HG03025 (cell line): ENCODE measurements around the gene PPCDC.

Experiments
- ATAC-seq: cut with Tn5 transposase; IDR thresholded peaks from one replicate; pipeline ENCODE4 v1.9.1; 2021; ENCODE audit warnings: mild to moderate bottlenecking, moderate library complexity; ENCODE audit not compliant: unreplicated experiment, low FRiP score

Gene PPCDC

GRCh38 chr15:75042730-75043508 is 19.5 kb downstream of the PPCDC start:
- peak; percentile 69 for ATAC-seq

DNA sequence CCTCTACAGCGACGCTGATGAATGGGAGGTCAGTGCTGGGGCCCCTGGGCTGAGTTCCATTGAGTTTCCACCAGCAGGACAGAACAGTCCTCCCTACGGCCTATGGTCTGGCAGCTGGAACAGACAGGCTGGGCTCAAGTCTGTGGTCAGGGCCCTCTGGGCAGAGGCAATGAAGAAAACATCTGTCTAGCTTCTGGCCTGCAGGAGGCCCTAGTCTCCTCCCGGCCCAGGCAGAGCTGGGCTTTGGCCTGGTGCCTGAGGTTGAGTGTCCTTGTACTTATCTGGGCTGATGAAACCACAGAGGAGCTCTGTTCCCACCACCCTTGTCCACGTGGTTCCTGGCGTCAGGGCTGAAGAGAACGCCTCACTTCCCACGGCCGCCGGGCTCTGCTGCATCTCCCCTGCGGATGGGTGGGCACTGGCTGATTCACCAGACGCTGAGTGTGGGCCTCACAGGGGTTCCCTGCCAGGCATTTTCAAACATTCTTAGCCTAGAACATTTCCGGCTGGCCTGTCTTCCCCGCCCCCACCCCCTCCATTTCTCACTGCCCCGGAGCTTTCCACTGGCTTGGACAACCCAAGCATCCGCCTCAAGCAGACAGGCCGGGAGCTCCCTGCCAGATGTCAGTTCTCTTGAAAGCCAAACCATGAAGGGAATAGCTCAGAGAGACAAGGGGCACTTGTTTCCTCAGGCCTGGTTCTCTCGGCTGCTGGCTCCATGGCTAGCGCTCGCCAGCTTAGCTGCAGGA is 20.3 kb downstream of the PPCDC start:
- ATAC-seq, result peak; percentile 32

GRCh38 chr15:75044258-75044878 is 21.0 kb downstream of the PPCDC start:
- ATAC-seq, result no peak

DNA sequence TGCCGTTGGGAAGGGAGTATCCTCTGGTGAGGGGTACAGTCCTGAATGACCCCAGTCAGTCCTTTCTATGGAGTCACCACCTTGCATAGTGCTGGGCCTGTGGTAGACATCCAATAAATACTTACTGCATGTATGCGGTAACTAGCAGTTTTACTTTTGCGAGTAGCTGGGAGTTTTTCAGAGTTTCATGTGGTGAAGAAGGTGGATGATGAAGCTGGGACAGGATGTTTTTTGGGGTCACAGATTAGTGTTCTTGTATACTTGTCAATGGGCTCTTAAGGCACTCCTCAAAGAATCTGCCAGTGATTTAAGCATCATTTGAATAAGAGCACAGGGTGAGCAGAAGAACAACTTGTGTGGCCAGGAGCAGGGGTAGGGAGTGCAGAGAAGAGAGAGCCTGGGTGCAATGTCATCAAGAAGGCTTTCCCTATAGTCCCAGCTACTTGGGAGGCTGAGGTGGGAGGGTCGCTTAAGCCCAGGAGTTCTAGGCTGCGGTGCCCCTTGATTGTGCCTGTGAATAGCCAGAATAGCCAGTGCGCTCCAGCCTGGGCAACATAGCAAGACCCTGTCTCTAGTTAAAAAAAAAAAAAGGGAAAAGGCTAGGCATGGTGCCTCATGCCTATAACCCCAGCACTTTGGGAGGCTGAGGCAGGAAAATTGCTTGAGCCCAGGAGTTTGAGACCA is 22.1 kb downstream of the PPCDC start:
- no peak for ATAC-seq

DNA sequence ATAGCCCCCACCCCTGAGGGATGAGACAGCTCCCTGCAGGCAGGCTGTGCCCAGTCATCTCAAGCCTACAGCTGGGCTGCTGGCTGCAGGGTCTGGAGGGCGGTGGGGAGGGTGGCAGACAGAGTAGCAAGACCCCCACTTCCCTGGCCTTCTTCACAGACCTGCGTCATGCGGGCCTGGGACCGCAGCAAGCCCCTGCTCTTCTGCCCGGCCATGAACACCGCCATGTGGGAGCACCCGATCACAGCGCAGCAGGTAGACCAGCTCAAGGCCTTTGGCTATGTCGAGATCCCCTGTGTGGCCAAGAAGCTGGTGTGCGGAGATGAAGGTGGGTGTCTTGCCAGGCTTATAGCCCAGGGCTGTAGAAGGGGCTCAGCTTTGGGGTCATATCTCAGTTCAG is 25.0 kb downstream of the PPCDC start:
- no peak for ATAC-seq

DNA sequence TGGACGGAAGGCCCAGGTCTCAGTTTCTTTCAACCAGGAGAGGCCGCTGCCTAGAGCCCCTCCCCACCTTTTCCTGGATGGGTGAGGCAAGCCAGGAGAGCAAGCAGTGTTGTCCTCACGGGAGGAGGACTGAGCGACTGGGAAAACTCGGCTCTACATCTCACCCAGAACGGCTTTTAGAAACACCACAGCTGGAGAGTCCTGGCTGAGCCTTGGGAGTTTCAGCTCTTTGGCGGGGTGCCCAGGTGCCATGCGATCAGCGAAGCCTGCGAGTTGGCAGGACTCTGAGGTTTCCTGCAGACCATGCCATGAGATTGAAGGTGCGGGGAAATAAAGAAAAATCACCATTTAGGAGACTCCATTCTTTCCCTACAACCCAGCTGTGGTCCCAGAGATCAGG is 26.0 kb downstream of the PPCDC start:
- no peak for ATAC-seq

- no peak for ATAC-seq
These were observed 26.9 kb downstream of the PPCDC start for GRCh38 chr15:75050283-75050682.

- no peak for ATAC-seq
These were observed 27.8 kb downstream of the PPCDC start for GRCh38 chr15:75051191-75051608.

GRCh38 chr15:75051711-75052110 is 28.3 kb downstream of the PPCDC start:
- ATAC-seq, result no peak

DNA sequence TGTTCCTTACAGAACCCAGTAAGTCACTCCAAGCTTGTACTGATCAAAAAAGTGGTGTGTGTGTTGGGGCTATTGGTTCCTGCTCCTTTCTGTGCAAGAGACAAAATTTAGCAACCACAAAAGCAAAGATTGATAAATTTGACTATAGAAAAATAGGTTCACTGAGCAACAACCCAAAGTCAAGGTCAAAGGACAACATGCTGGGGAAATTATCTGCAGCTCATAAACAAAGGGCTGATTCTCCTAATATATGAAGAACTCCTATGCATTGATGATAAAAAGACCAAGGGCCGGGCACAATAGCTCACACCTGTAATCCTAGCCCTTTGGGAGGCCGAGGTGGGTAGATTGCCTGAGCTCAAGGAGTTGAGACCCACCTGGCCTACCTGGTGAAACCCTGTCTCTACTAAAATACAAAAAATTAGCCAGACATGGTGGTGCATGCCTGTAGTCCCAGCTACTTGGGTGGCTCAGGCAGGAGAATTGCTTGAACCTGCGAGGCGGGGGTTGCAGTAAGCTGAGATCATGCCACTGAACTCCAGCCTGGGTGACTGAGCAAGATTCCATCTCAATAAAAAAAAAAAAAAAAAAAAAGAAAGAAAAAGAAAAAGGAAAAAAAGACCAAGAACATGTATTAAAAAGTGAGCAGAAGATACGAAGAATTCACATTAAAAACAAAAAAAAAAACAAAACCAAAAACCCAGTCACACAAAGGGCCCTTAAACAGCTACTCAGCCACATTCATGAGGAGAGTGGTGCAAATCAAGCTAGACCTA is 29.8 kb downstream of the PPCDC start:
- ATAC-seq, result no peak

- ATAC-seq, result no peak
These were observed 30.3 kb downstream of the PPCDC start for GRCh38 chr15:75053748-75054125.

DNA sequence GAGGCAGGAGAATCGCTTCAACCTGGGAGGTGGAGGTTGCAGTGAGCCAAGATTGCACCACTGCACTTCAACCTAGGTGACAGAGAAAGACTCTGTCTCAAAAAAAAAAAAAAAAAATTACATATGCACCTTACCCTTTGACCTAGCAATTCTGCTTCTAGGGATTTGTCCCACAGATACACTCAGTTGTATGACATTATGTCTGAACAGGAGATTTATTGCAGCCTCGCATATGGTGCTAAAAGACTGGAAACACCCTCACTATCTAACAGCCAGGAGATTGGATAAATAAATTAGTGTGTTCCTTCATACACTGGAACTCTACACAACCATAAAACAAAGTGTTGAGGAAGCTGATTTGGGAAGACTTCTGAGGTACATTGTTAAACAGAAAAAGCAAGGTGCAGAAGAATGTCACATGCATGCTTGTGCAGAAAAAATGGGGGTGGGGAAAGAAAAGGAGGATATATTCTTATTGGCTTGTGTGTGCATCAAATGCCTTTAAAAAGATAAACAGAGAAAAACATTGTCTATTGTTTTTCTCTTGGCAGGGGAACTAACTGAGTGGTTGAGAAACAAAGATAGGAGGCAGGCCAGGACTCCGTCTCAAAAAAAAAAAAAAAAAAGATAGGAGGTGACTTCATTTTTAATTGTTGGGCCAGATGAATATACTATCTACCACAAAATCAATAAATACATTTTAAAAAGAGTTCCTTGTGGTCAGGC is 30.9 kb downstream of the PPCDC start:
- no peak for ATAC-seq

DNA sequence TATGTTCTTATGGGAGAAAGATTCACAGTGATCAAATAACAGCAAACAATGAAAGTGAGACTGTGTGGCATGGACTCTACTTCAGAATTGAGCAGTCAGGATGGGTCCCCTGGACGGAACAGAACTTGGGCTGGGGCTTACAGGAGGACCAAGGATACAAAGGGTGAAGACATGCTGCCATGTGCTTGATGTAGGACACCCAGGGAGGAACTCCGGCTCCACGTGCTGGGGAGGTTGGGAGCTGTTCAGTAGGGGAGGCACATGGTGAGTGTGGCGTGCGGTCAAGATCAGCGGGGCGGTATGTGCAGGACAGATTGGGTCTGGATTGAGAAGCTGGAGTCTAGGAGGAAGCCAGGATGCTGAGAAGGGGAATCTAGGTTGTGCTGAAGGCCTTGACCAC is 32.6 kb downstream of the PPCDC start:
- no peak for ATAC-seq

DNA sequence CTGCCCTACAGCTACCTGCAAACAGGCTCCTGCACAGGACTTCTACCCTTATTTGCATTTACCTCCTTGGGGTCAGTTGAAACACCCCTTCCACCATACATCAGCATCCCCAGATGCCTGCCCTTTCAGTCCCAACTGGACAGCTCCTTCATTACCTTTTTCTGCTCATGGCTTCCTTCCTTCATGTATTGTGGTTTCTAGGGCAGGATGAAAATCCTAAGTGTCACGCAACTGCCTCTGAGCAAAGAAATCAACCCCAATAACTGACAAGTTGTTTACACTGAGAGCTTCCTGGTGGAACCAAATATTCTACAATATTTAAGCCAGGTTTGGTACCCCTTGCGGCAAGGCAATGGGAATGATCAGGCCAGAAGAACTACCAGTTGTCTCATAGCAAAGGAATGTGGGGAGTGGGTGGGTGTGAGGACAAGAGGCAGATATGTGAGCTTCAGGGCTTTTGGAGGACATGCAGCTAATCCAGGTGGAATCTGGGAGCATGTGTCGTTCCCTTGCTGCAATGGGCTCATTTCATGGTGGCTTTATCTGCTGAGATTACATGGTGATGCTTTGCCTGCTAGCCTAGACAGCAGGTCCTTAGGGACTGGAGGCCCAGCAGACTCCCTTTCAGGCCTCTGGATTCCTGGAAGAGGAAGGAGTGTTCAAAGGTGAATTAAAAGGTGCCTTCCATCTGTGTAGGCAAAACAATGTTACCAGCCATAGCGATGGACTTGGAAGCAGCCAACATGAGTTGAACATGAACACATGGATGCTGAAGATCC is 34.9 kb downstream of the PPCDC start:
- no peak for ATAC-seq

DNA sequence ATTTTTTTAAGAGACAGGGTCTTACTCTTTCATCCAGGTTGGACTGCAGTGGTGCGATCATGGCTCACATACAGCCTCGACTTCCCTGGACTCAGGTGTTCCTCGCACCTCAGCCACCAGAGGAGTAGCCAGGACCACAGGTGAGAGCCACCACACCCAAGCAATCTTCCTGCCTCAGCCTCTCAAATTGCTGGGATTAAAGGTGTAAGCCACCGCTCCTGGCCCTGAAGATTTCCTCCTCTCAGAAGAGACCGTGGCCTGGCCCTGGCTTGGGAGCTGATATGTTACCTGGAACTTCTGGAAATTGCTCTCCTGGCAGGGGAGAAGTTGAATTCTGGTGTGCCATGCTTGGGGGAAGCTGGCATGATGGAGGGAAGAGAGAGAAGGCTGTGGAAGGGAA is 36.2 kb downstream of the PPCDC start:
- ATAC-seq, result no peak

GRCh38 chr15:75061272-75061671 is 37.9 kb downstream of the PPCDC start:
- ATAC-seq, result no peak

DNA sequence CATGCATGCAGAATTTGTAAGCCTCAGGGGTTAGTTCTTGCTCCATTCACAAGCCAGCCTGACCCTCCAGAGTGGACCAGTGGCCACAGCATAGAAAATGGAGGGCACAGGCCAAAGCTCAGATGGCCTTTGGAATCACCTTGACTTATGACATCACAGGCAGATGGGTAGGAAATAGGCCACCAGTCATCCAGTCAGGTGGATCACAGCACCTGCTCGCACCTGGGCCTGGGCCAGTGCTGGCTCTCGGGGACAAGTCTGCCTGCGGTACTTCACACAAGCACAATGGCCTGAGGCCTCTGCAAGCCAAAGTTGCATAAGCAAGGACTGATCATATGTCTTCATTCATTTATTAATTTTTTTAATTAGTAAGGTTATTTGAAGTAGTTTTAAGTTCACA is 39.3 kb downstream of the PPCDC start:
- ATAC-seq, result no peak

- no peak for ATAC-seq
These were observed 39.9 kb downstream of the PPCDC start for GRCh38 chr15:75063338-75063737.

GRCh38 chr15:75063889-75064288 is 40.5 kb downstream of the PPCDC start:
- no peak for ATAC-seq
